ENCODE results near the gene ASB18. TPM values are rescaled to one million over a fixed set of nuclear protein-coding genes. Genes with fewer than 3 reads are reported as not detected.
A peak's percentile ranks its signal among the peaks of the same experiment; 100 is the strongest.

ASB18 gene, protein sequence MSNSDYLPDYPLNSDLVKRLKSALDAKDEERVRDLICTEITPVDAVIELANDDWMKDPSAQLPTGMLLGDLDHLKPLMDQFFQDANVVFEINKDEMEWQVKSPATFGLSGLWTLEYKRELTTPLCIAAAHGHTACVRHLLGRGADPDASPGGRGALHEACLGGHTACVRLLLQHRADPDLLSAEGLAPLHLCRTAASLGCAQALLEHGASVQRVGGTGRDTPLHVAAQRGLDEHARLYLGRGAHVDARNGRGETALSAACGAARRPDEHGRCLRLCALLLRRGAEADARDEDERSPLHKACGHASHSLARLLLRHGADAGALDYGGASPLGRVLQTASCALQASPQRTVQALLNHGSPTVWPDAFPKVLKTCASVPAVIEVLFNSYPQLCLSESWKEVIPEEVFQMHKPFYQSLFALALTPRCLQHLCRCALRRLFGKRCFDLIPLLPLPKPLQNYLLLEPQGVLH
- not detected for total RNA-seq
- long read RNA-seq, donor 1, result 0 reads
- long read RNA-seq, donor 2, result 0 reads

DNA sequence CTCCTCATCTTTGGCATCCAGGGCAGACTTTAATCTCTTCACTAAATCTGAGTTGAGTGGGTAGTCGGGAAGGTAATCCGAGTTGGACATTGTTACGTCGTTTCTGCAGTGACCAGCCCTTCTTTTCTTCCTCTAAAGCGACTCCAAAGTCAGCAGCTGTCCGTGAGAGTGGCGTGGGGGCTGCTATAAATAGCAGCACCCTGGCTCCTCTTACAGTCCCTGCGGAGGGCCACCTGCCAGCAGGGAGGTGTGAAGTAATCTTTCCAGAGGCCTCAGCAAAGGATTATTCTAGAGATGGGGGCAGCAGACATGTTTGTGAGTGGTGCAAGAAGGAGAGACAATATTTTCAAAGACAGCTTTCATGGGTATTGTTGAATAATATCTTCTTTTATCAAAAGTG, at the start of gene ASB18:
ASB18 (minus strand) TSS at position 151 of the 400 bp plus-strand sequence; CDS start at position 90, 61 bp downstream.
- Histone ChIP-seq H3K36me3 (ENCODE audit: low read depth) (no peaks in the 10 kb centered on the region), H3K9me3 (peaks cover under 1% of the 10 kb centered on the region), H3K4me3 (no peak within 1 kb of the TSS), H3K4me1 (ENCODE audit: low read depth) (no peaks in the 10 kb centered on the region)
- ATAC-seq (no peak), DNase-seq (no peak)
- intact Hi-C loops (cut with DNase I, micrococcal nuclease), result no loop called here
- TF ChIP-seq, protein P1, sequence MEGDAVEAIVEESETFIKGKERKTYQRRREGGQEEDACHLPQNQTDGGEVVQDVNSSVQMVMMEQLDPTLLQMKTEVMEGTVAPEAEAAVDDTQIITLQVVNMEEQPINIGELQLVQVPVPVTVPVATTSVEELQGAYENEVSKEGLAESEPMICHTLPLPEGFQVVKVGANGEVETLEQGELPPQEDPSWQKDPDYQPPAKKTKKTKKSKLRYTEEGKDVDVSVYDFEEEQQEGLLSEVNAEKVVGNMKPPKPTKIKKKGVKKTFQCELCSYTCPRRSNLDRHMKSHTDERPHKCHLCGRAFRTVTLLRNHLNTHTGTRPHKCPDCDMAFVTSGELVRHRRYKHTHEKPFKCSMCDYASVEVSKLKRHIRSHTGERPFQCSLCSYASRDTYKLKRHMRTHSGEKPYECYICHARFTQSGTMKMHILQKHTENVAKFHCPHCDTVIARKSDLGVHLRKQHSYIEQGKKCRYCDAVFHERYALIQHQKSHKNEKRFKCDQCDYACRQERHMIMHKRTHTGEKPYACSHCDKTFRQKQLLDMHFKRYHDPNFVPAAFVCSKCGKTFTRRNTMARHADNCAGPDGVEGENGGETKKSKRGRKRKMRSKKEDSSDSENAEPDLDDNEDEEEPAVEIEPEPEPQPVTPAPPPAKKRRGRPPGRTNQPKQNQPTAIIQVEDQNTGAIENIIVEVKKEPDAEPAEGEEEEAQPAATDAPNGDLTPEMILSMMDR (IDR thresholded peaks at IDR 0.05), result no peak

DNA sequence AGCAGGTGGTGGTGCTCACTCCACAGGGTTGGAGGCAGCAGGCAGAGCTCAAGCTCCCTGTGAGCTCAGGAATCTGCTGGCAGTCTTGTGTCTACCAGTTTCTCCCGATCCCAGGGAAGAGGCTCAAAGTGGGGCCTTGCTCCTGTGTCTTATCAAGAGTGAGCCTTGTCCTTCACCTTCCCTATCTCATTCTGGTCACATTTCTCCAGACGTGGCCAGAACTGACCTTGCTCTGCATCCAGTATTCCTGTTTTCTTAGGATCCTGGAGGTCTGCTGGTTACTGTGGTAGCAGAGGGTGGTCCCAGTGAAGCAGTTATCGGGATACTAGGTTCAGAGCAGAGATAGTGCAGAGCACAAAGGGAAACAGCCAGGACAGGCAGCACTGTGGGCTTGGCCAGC, 47.1 kb upstream of the ASB18 start:
- Histone ChIP-seq H3K4me3 (no peak overlapping the region), H3K4me1 (ENCODE audit: low read depth) (no peaks in the 10 kb centered on the region), H3K9me3 (no peaks in the 10 kb centered on the region), H3K36me3 (ENCODE audit: low read depth) (no peaks in the 10 kb centered on the region)
- ATAC-seq, result no peak
- intact Hi-C loops (cut with DNase I, micrococcal nuclease), result no loop called here
- no peak for DNase-seq
- TF ChIP-seq, protein P1 (IDR thresholded peaks at IDR 0.05), result no peak

DNA sequence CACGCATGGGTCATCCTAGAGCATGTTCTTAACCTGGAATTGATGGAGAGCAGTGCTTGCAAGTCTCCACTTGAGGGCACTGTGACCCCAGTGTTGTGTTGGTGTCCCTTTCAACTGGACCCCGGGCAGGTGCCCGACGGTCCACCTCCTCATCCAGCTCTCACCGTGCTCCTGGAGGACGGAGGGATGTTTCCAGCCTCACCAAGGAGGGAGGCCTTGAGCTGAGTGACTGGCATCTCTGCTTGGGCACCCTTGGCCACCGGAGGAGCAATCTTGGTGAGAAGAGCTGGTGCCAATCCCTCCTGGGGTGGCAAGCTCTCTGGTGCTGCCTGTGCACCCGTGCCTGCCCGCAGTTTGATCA, 45.4 kb upstream of the ASB18 start:
- H3K4me1 ChIP-seq (ENCODE audit: low read depth), result no peaks in the 10 kb centered on the region
- no peaks in the 10 kb centered on the region for H3K36me3 ChIP-seq (ENCODE audit: low read depth)
- ATAC-seq, result peak; percentile 37
- no peak for DNase-seq
- H3K4me3 ChIP-seq, result no peak overlapping the region
- H3K9me3 ChIP-seq, result no peaks in the 10 kb centered on the region
- intact Hi-C loops (cut with DNase I, micrococcal nuclease), result no loop called here
- TF ChIP-seq, protein P1 (IDR thresholded peaks at IDR 0.05), result no peak

DNA sequence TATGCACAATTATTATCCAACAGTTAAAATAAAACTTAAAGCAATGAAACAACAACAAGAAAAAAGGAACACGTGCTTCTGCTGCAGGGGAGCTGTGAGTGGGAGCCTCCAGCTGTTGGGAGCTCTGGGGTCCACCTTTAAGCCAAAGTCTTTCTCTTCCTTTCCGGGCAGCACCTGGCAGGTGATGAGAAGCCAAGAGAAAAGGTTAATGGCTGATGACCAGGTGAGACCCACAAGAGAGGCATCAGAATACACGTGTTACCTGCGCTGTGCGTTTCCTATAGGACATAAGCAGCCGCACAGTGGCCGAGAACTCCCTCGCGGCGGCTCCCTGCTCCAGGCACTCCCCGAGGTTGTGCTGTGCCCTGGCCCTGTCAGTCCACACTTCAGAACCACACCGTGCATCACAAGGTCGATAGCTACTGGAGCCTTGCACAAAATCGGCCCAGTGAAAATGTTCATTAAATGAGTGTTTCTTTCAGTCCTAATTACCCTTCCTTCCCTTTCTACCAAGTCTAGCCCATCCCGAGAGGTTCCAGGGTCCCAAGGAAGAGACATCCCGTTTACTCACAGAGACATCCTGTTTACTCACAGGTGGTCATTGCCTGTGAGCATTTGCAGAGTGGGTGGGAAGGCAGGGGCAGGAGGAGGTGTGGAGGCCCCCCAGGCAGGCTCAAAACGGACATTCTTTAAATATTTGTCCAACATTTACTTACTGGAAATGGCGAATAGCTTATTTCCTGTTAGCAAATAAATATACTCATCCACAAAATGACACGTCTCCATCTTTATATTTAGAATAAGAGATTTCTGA, 44.9 kb upstream of the ASB18 start:
- DNase-seq (no peak), ATAC-seq (no peak)
- H3K36me3 ChIP-seq (ENCODE audit: low read depth), result no peaks in the 10 kb centered on the region
- no peak overlapping the region for H3K4me3 ChIP-seq
- intact Hi-C loops (cut with DNase I, micrococcal nuclease), result no loop called here
- no peaks in the 10 kb centered on the region for H3K4me1 ChIP-seq (ENCODE audit: low read depth)
- no peaks in the 10 kb centered on the region for H3K9me3 ChIP-seq
- TF ChIP-seq, protein P1 (IDR thresholded peaks at IDR 0.05), result no peak

DNA sequence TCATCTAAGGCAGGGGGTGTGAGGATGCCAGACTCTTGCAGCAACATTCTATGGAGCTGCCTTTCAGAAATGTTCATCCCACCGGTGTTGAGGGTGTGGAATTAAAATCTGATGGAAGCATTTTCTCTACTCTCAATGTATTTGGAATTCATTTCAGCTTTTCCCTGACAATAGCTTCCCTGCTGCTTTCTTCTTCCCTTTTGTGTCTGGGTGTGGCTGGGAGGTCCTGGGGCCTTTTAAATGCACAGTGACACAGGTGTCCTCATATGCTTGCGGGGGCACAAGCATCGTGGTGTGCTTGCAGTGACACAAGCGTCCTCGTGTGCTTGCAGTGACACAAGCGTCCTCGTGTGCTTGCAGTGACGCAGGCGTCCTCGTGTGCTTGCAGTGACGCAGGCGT, 43.4 kb upstream of the ASB18 start:
- intact Hi-C loops (cut with DNase I, micrococcal nuclease), result no loop called here
- TF ChIP-seq, protein P1 (IDR thresholded peaks at IDR 0.05), result no peak
- Histone ChIP-seq H3K4me1 (ENCODE audit: low read depth) (no peaks in the 10 kb centered on the region), H3K4me3 (no peak overlapping the region), H3K9me3 (no peaks in the 10 kb centered on the region), H3K36me3 (ENCODE audit: low read depth) (no peaks in the 10 kb centered on the region)
- no peak for DNase-seq
- ATAC-seq, result no peak
